ENCODE results near the gene ANKRD23.

- TF ChIP-seq EZH2phosphoT487 (IDR thresholded peaks at IDR 0.05; ENCODE audit: insufficient read depth, low read depth) (no peak), EZH2 (IDR thresholded peaks at IDR 0.05; ENCODE audit: insufficient read depth, poor library complexity, severe bottlenecking) (no peak)
Measured at GRCh38 chr2:96832408-96832753, 11.4 kb downstream of the ANKRD23 start.

Measured in GM23248 (cell line).